C1 segment of cervical spinal cord (tissue), 14 donors: Measurements from ENCODE around the gene OLFM2.
"Not testable (repeated sequence)": the region's sequence is repeated elsewhere in the genome, so short reads cannot be mapped to it uniquely, and the experiment has no call there.

Experiments
- DNase-seq, 14 donors: peaks; one replicate each; lab custom pipeline; 2025; lab: John Stamatoyannopoulos, UW

The OLFM2 gene

DNA sequence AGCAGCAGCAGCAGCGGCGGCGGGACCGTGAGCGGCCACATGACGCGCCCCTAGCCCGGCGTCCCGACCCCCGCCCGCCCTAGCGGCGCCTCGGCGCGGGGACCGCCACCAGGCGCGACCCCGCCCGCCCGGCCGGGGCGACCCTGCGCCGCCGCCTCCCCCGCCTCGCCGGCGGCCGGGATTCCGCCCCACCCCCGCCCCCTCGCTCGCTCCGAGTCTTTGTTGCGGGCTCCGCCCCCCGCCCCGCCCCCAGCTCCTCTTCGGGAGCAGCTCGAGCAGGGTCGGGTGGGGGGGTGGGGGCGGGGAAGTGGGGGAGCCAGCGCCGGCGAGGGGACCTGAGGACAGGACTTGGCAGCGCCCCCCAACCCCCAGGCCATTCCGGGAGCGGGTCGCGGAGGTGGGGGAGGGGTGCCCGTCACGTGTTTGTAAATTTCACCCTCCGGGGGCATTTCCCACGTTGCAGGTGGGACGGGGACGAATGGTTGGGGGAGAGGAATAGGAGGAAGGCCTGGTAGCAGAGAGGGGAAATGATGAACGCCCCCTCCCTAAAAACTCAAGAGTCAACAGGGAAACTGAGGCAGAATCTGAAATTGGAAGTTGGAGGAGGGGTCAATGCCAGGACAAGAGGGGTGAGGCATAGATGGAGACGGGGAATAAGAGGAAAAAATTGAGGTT lies at the start of gene OLFM2:
Gene OLFM2 (minus strand): TSS at position 190 of the 675 bp plus-strand sequence. CDS start 149 bp downstream, at position 41.
- DNase-seq = peak in 4 of 14 donors; percentile 1 to 55 (median 6)

DNA sequence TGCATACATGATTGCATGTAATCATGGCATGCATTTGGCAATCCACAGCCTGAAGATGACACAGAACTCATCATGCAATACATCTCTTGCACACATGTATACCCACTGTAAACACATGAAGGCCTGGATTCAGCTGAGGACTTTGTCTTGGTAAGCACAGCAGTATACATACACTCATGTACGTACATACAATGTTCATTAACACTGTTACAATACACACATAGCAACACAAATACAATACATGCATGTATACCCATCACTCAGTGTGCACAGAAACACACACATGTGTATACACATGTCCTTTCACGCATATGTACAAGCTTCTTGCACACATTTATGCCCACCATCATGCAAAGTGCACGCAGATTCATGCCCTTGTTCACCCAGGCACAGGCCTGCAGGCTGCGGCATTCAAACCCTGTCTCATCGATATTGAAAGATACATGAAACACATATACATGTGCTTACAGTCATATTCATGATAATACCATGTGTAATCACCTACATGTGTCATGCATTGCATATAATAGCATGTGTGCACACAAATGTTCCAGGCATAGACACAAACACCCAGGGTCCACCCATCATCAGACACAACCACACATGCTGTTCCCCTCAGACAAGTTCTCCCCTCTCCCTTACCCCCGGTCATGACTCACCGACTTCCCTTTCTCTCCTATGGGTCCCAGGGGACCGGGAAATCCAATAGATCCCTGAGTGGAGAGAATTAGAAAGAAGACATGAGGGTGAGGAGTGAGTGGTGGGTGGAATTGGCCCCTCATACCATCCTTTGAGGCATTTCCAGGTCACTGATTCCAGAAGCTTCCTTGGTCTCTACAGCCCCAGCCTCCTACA lies 45.3 kb upstream of the OLFM2 start:
- no peak for DNase-seq

GRCh38 chr19:9972103-9972502 lies 35.8 kb upstream of the OLFM2 start:
- no peak for DNase-seq

DNA sequence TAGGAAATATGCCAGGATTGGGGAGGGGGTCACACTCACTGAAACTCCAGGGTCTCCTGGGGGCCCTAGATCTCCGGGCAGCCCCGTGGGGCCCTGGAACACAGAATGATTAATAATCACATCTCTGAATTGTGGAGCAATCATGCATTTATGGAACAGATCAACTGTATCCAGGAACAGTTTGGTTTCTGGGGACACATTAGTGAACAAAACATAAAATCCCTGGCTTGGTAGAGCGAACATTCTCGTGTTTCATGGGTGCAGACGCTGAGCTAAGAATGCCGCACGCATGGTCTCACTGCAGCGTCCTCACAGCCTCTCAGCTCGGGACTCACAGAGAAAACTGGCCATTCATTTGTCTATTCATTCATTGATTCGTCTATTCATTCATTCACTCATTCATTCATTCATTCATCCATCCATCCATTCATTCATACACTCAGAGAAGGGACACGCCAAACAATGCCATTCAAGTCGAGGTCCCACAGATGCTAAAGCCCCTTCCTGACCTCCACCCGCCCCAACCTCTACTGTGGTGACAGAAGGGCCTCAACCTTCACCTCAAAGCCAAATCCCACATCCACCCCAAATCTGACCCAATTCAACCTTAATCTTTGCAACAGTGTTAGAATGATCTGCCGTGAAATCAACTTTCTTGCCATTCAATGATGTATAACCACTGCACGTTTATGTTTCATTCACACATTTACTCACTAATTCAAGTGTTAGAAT lies 35.0 kb upstream of the OLFM2 start:
- DNase-seq = no peak

GRCh38 chr19:9970481-9970880 lies 34.2 kb upstream of the OLFM2 start:
- no peak for DNase-seq

DNA sequence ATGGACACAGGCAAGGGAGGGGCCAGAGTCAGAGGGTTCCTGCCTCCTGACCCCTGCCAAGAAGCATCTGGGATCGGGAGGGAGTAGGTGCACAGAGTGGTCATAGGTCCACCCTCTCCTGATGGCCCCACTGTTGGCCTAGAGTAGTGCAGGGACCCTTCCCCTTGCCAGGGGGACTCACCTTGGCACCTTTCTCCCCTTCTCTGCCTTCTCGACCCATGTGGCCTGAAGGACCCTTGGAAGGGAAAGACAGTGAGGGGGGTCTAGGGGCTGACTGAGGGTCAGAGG lies 33.3 kb upstream of the OLFM2 start:
- no peak for DNase-seq

GRCh38 chr19:9968820-9969687 lies 32.7 kb upstream of the OLFM2 start:
- no peak for DNase-seq

DNA sequence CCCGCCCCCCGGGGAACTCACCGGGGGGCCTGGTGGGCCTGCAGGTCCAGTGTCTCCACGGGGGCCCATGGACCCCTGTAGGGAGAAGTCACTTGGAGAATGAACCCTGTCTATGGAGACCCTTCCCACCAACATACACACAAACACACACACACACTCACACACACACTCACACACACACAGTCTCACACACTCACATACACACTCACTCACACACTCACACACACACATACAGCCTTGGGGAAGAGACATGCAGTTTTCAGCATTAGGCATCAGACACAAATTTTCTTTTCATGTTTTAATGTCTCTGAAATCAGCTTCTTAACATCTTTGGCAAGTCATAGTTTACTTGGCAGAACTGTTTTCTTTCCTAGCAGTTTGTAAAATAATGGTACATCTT lies 31.0 kb upstream of the OLFM2 start:
- DNase-seq = no peak

GRCh38 chr19:9966448-9966847 lies 30.1 kb upstream of the OLFM2 start:
- no peak for DNase-seq

DNA sequence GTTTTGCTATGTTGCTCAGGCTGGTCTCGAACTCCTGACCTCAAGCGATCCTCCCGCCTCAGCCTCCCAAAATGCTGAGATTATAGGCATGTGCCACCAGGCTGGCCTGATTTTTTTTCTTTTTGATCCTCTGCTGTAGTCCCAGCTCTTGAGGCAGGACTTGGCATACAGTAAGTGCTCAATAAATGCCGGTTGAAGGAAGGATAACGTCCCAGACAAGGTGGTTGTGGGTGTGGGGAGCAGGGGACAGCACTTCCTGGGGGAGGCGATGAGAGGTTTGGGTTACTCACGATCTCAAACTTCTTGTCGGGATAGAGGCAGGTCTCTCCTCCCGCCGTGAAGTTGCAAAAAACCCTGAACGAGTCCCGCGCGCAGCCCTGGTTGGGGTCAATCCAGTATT lies 29.7 kb upstream of the OLFM2 start:
- DNase-seq = no peak

DNA sequence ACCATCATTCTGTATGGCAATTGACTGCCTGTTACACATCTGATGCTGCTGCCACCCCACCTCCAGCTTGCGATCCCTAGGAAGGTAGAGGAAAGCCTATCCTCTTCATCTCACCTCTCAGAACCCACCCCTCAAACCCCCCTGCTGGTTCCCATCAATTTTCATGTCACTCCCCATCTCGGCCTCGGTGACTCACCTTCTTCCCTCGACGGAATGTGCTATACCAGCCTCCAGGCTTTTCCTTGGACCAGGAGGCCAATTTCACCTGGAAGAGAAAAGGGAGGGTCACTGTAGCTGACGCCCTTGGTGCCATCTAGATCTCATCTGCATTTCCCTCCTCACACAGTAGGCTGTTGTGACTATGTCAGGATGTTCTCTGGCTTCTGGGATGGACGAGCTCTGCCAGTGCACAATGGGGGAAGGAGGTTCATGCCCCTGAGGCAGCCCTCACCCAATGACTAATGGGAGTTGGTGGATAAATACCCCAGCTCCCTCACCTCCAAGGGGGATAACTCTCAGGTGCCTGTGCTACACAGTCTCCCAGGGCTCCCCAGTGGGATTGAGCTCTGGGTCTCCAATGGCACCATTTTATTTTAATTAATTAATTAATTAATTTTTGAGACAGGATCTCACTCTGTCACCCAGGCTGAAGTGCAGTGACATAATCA lies 26.4 kb upstream of the OLFM2 start:
- no peak for DNase-seq

- DNase-seq = no peak
Observed at GRCh38 chr19:9961103-9961502, 24.8 kb upstream of the OLFM2 start.

- no peak for DNase-seq
Observed at GRCh38 chr19:9958379-9958821, 22.1 kb upstream of the OLFM2 start.

GRCh38 chr19:9956956-9957355 lies 20.6 kb upstream of the OLFM2 start:
- DNase-seq = no peak

GRCh38 chr19:9953802-9954542 lies 17.7 kb upstream of the OLFM2 start:
- DNase-seq = peak in 7 of 14 donors; percentile 6 to 62 (median 38)

DNA sequence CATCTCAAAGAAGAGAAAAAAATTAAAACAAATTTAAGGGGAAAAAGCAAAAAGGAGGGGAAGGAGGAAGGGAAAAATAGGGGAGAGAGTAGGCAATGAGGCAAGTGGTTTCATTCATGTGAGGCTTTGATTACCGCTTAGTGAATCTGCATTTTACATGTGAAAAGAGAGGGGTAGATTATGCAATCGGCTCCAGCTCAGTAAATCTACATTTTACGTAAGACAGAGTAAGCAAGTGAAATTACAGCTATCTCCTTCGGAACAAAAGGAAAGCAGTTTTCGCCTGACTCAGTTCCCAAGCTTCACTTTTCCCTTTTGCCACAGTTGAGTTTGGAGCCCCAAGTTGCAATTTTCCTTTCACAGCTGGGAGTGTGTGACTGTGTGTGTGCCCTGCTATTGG lies 16.0 kb upstream of the OLFM2 start:
- no peak for DNase-seq

DNA sequence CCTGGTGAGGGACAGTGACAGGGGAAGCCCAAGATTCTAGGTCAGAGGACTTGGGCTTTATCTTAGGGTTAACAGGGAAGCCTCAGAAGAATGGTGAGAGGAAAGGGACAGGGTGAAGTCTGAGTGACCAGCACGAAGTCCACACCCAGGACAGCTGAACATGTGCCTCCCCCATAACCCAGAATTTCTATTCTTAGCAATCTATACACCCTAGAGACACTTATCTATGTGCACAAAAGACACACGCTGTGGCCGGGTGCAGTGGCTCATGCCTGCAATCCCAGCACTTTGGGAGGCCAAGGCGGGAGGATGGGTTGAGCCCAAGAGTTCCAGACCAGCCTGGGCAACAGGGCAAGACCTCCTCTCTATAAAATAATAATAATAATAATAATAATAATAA lies 11.1 kb upstream of the OLFM2 start:
- no peak for DNase-seq

- DNase-seq = not testable (repeated sequence)
Observed at GRCh38 chr19:9946528-9947125, 10.3 kb upstream of the OLFM2 start.

- peak in 11 of 14 donors; percentile 6 to 80 (median 52) for DNase-seq
Observed at GRCh38 chr19:9945319-9945966, 9.1 kb upstream of the OLFM2 start.
